ENCODE measurements around the gene SNX24.

GRCh38 chr5:122880170-122880689 is 34.8 kb downstream of the SNX24 start:
- no peak for TF ChIP-seq CTCF (IDR thresholded peaks at IDR 0.05; ENCODE audit: insufficient read depth, low read length, poor library complexity, severe bottlenecking)
- no peak for TF ChIP-seq EZH2phosphoT487 (conservative IDR thresholded peaks at IDR 0.05; ENCODE audit: low read length)

Measured in SU-DHL-6 (cell line).